D721Med (cell line): Measurements from ENCODE around the gene KIAA1958.

Source experiments
- DNase-seq: peaks from one replicate; pipeline ENCODE4 v3.0.0; 2011; ENCODE audit warnings: low spot score; ENCODE audit not compliant: insufficient read length
- FAIRE-seq: peaks from 2 replicates; lab custom pipeline; 2011; peaks lifted over from hg19 to GRCh38; lab: Jason Lieb, UNC
- CTCF ChIP-seq: IDR thresholded peaks from 2 replicates; pipeline ENCODE4 v1.5.1; 2012; ENCODE audit warnings: mild to moderate bottlenecking, control low read depth; ENCODE audit not compliant: insufficient read depth; ENCODE audit errors: missing control alignments

Gene KIAA1958

GRCh38 chr9:112571624-112572355 is 85.2 kb downstream of the KIAA1958 start:
- no peak for FAIRE-seq

GRCh38 chr9:112572416-112572815 is 85.8 kb downstream of the KIAA1958 start:
- no peak for TF ChIP-seq CTCF
- no peak for DNase-seq
- no peak for FAIRE-seq

More at GRCh38 chr9:112571624-112572355, 85.2 kb downstream of the KIAA1958 start:
- no peak for DNase-seq
- no peak for TF ChIP-seq CTCF

GRCh38 chr9:112574008-112574407 is 87.4 kb downstream of the KIAA1958 start:
- no peak for FAIRE-seq

GRCh38 chr9:112575107-112575506 is 88.5 kb downstream of the KIAA1958 start:
- no peak for TF ChIP-seq CTCF
- FAIRE-seq (no peak), DNase-seq (no peak)

More at GRCh38 chr9:112574008-112574407, 87.4 kb downstream of the KIAA1958 start:
- no peak for TF ChIP-seq CTCF
- no peak for DNase-seq

GRCh38 chr9:112581469-112582176 is 95.0 kb downstream of the KIAA1958 start:
- TF ChIP-seq CTCF, result no peak
- DNase-seq (no peak), FAIRE-seq (no peak)

- DNase-seq (no peak), FAIRE-seq (peak; percentile 66)
- TF ChIP-seq CTCF, result no peak
These were observed 96.0 kb downstream of the KIAA1958 start for GRCh38 chr9:112582371-112583262.
